HG02884 (cell line): Measurements from ENCODE around the gene GLS2.
"Not testable (repeated sequence)": the region's sequence is repeated elsewhere in the genome, so short reads cannot be mapped to it uniquely, and the experiment has no call there.

ENCODE experiments used
- ATAC-seq: cut with Tn5 transposase; IDR thresholded peaks from one replicate; pipeline ENCODE4 v1.9.1; 2021; ENCODE audit warnings: mild to moderate bottlenecking, moderate library complexity; ENCODE audit not compliant: unreplicated experiment

Gene GLS2

GRCh38 chr12:56493409-56494105 is 5.6 kb upstream of the GLS2 start:
- not testable (repeated sequence) for ATAC-seq

- ATAC-seq = no peak
These were observed 2.4 kb upstream of the GLS2 start for GRCh38 chr12:56490360-56490759.

DNA sequence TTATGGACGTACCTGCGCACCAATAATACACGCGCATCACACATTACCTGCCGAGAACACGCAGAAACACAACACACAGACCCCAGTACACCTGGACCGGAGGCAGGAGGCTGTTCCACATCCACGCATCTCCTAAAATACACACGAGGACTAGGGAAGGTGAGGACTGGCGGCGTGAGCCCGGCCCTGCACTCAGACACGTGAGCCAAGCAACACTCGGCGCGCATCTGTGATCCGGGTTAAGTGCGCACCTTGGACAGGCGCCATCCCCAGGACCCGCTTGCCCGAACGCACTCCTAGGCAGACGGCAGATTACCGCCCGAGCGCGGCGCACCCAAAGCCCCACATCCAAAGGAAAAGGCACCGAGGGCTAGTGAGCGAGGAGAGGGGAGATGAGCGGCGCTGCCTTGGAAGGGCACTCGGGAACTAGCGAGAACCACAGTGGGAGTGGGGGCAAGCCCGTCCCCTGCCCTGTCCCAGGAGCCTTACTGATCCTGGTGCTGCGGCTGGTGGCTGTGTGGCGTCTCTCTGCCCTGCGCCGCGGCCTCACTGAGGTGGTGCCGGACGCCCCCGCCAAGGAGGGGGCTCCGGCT is 417 bp downstream of the GLS2 start:
- peak; percentile 36 for ATAC-seq

DNA sequence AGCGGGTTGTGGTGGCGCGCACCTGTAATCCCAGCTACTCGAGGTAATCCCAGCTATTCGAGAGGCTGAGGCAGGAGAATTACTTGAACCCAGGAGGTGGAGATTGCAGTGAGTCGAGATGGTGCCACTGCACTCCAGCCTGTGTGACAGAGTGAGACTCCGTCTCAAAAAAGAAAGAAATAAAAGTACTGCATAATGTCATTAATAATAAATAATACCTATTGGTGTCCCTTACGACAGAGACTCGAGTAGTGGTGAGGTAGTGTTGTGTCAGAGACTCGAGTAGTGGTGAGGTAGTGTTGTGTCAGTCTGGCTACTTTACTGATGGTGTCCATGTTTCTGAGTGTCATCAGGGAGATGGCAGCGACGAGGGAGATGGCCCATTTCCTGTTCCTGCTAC is 1.3 kb downstream of the GLS2 start:
- ATAC-seq = no peak

DNA sequence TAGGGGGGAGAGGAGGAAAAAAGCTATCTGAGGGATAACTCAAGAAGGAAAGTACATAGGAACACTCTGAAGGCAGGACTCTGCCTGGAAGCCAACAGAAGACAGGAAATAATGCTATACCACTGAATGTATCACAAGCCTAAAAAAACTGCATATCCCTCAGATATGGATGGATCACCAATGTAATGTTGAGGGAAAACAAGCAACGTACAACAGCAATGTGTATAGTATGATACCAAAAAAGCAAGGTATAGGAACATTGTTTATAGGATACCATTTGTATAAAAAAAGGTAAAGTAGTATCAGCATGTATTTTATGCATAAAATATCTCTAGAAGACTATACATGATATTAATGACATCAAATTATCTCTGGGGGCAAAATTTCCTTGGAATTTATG is 3.4 kb downstream of the GLS2 start:
- ATAC-seq = no peak

- ATAC-seq = no peak
These were observed 8.3 kb downstream of the GLS2 start for GRCh38 chr12:56479625-56480024.

- ATAC-seq = no peak
These were observed 10.3 kb downstream of the GLS2 start for GRCh38 chr12:56477521-56478225.

GRCh38 chr12:56476972-56477432 is 11.0 kb downstream of the GLS2 start:
- ATAC-seq = no peak

- ATAC-seq = no peak
These were observed 11.8 kb downstream of the GLS2 start for GRCh38 chr12:56476143-56476542.

DNA sequence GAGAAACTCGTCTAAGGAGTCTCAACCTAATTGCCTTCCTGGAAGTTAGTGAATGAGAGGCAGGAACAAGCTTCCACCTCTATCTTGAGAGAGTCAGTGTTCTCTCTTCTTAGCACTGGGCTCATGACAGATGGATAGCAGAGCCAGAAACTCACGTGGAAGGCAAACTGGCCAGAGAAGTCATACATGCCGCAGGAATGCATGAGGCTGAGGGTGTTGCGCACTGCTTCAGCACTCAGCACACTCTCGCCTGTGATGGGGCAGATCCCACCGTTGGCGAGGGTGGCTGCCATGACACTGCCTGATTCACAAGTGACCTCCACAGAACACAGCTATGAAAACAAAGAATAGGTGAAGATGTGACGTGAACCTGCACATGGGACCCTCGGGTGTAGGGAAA is 13.6 kb downstream of the GLS2 start:
- no peak for ATAC-seq

DNA sequence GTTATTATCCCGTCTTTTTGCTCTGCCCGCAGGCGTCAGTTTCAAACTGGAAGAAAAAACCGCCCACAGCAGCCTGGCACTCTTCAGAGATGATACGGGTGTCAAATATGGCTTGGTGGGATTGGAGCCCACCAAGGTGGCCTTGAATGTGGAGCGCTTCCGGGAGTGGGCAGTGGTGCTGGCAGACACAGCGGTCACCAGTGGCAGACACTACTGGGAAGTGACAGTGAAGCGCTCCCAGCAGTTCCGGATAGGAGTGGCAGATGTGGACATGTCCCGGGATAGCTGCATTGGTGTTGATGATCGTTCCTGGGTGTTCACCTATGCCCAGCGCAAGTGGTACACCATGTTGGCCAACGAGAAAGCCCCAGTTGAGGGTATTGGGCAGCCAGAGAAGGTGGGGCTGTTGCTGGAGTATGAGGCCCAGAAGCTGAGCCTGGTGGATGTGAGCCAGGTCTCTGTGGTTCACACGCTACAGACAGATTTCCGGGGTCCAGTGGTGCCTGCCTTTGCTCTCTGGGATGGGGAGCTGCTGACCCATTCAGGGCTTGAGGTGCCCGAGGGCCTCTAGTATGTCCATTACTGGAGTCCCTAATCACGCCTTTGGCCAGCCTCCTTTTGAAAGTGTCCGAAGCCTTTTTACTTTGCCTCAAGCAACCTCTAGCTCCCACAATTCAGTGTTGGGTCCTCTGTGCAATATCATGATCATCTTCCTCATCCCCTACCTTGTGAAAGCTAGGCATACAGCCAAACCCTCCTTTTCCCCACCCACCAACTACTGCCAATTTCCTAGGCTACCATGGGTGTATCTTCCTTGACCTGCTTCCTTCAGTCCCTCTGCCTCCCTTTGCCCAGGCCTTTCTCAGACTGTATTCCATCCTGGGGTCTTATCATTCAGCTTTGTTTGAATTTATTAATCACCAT is 18.7 kb downstream of the GLS2 start:
- ATAC-seq = no peak

DNA sequence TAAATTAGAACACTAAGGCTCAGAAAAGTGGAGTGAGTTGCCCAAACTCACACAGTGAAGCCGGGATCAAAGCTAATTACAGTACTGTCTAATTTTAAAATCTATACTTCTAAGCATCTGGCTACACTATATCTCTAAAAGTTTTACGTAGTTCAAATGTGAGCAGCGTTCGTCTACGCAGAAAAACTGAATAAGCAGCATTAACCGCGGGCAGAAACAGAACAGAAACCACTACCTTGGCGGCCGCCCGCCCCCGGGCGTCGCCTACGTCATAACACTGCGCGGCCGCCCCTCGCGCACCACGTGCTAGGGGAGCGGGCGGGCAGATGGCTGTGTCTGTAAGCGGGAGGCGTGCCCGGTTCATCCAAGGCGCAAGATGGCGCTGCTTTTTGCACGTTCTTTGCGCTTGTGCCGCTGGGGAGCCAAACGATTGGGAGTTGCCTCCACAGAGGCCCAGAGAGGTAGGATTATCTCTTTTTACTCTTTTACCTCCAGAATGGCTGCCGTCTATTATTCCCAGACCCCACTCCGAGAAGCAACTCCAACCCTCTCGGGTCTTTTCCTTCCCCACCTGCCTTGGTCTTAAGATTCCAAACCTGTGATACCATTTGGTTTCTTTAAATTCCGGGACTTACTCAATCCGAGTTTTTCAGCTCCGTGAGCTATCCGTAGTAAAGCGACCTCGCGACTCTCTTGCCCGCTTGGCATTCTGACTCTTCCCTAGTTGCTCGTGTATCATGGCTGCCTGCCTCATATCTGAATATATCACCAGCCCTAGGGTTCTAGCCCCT is 19.6 kb downstream of the GLS2 start, which contains the start of gene SPRYD4:
SPRYD4 (plus strand) TSS at position 363 of the 791 bp plus-strand sequence; CDS start at position 377, 14 bp downstream.
- ATAC-seq = peak; percentile 82

- no peak for ATAC-seq
These were observed 25.4 kb downstream of the GLS2 start for GRCh38 chr12:56462565-56462964.

DNA sequence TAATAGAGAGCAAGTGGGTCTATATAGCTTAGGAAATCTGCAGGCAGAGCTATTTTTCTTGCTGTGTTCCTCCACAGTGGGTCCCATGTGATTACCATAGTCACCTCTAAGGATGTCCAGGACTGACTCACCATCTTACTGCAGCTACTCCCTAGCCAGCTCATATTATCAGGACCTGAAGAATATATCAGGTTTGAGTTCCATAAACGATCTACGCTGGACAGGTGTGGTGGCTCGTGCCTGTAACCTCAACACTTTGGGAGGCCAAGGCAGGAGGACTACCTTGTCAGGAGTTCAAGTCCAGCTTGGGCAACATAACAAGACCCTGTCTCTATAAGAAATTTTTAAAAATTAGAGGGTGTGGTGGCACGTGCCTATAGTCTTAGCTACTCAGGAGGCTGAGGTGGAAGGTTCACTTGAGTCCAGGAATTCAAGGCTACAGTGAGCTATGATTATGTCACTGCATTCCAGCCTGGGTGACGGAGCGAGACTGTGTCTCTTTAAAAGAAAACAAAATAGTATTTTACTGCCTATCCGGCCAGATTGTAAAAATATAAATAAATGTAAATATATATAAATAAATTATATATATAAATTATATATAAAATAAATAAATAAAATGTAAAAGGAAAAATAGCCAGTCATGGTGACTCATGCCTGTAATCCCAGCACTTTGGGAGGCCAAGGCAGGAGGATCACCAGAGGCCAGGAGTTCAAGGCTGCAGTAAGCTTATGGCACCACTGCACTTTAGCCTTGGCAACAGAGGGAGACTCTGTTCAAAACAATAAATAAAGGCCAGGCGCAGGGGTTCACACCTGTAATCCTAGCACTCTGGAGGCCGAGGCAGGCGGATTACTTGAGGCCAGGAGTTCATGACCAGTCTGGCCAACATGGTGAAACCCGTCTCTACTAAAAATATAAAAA is 26.5 kb downstream of the GLS2 start:
- ATAC-seq = no peak

DNA sequence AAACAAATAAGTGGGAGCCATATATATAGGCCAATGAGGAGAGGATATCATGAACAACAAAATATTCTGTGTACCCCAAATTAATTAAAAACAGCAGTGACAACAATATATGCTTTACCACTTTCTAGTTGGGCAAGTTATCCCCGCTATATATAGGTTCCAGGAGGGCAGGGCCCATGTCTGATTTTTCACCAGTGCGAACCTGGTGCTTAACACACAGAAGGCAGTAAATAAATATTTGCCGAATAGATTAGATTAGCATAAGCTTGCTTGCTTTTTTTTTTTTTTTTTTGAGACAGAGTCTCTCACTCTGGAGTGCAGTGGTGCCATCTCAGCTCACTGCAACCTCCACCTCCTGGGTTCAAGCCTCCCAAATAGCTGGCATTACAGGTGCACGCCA is 30.1 kb downstream of the GLS2 start:
- no peak for ATAC-seq

DNA sequence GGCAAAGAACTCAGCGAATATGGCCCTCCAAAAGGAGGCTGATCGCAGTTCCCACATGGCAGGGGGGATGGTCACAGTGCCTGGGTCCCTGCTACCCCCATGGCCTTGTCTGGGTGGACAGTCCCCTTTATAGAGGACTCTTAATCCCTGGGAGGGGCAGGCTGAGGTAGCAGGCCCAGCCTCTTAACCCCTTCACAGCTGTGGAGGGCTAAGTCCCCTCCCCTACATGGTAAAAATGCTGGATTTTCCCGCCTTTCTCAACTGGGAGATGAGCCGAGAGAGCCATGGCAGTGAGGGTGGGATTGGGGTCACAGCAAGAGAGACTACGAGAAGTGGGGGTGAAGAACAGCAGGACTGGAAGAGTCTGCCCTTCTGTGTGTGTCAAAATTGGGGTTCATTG is 33.4 kb downstream of the GLS2 start, which contains the start of gene MIP:
MIP (minus strand) TSS at position 101 of the 400 bp plus-strand sequence; CDS start at position 57, 44 bp downstream.
- ATAC-seq = no peak

GRCh38 chr12:56451147-56451546 is 36.8 kb downstream of the GLS2 start:
- ATAC-seq = no peak

DNA sequence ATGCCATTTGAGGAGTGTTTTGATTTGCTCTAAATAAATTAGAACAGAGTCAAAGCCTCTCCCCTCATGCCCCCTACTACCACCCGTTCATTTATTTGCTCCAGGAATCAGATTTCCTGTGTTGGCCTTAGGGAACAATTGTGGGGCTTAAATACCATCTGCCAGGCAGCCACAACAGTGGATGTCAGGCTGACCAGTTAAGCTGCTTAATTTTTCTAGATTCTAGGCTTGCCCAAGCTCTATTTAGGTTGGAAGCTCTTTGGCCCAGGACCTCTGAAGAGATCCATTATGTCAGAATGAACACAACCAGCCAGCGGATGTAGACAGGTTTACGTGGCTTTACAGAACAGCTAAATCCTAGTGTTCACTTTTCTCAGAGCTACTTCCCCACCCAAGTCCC is 37.7 kb downstream of the GLS2 start:
- no peak for ATAC-seq

GRCh38 chr12:56449622-56449984 is 38.4 kb downstream of the GLS2 start:
- ATAC-seq = no peak
